HepG2 (cell line): ENCODE results near the gene DHX29.

ENCODE experiments used
- ADNP ChIP-seq: sonication (generic); formaldehyde crosslinking; IDR thresholded peaks from 2 replicates; pipeline ENCODE4 v1.4.0; 2020; ENCODE audit warnings: missing genetic modification reagents
- CREB1 ChIP-seq, 2 experiments: fragments of 450-650 bp in 1 of 2; IDR thresholded peaks; 2 replicates each; pipeline ENCODE4 v1.6.1; 2016 to 2017; ENCODE audit warnings: control low read depth in 1 of 2, mild to moderate bottlenecking in 1 of 2, missing compliant biosample characterization in 1 of 2, missing genetic modification characterization in 1 of 2
- CTCF ChIP-seq: sonication (generic); formaldehyde crosslinking; IDR thresholded peaks from 2 replicates; pipeline ENCODE4 v1.5.0; 2020; ENCODE audit warnings: mild to moderate bottlenecking, missing genetic modification reagents, moderate library complexity
- GPN1 ChIP-seq: sonication (generic); formaldehyde crosslinking; IDR thresholded peaks from 2 replicates; pipeline ENCODE4 v1.5.1; 2020; ENCODE audit warnings: missing genetic modification reagents, borderline replicate concordance
- HNF4A ChIP-seq: sonication (generic); formaldehyde crosslinking; IDR thresholded peaks from 2 replicates; pipeline ENCODE4 v1.4.0; 2020; ENCODE audit warnings: missing genetic modification reagents
- MEF2D ChIP-seq: sonication (generic); formaldehyde crosslinking; IDR thresholded peaks from 2 replicates; pipeline ENCODE4 v1.5.1; 2020; ENCODE audit warnings: mild to moderate bottlenecking, missing genetic modification reagents
- PLRG1 ChIP-seq: fragments of 450-650 bp; conservative IDR thresholded peaks from 2 replicates; pipeline ENCODE4 v1.6.1; 2016
- POLR2A ChIP-seq, 2 experiments: IDR thresholded peaks; 2 replicates each; pipeline ENCODE4 v1.6.1; 2011; ENCODE audit warnings: low read depth in 2 of 2, low read length in 2 of 2, mild to moderate bottlenecking in 1 of 2, moderate library complexity in 1 of 2; ENCODE audit not compliant: insufficient read depth in 1 of 2
- PRDM4 ChIP-seq: sonication (generic); formaldehyde crosslinking; IDR thresholded peaks from 2 replicates; pipeline ENCODE4 v1.9.0; 2021; ENCODE audit warnings: missing genetic modification reagents, borderline replicate concordance
- RELA ChIP-seq: sonication (generic); formaldehyde crosslinking; IDR thresholded peaks from 2 replicates; pipeline ENCODE4 v1.4.0; 2020; ENCODE audit warnings: missing genetic modification reagents
- TAF1 ChIP-seq: sonication (generic); formaldehyde crosslinking; IDR thresholded peaks from 2 replicates; pipeline ENCODE4 v1.4.0; 2020; ENCODE audit warnings: missing genetic modification reagents
- ZBTB14 ChIP-seq: sonication (generic); formaldehyde crosslinking; IDR thresholded peaks from 2 replicates; pipeline ENCODE4 v1.4.0; 2020; ENCODE audit warnings: missing genetic modification reagents
- ZNF639 ChIP-seq: conservative IDR thresholded peaks from 2 replicates; pipeline ENCODE4 v1.6.1; 2018; ENCODE audit warnings: missing genetic modification reagents

- TF ChIP-seq ZBTB14 (CRISPR knock-in tag): no peak
- TF ChIP-seq TAF1: no peak
- TF ChIP-seq ZNF639 (CRISPR knock-in tag): no peak
- TF ChIP-seq GPN1 (CRISPR knock-in tag): no peak
- no peak for TF ChIP-seq HNF4A
- no peak for TF ChIP-seq CREB1 (IDR thresholded peaks at IDR 0.05)
- no peak for TF ChIP-seq CREB1 (CRISPR knock-in tag; IDR thresholded peaks at IDR 0.05)
- no peak for TF ChIP-seq PLRG1
- TF ChIP-seq MEF2D: no peak
- no peak for TF ChIP-seq POLR2A (IDR thresholded peaks at IDR 0.05; ENCODE audit: insufficient read depth in 1 of 2, low read depth in 2 of 2, low read length in 2 of 2)
- TF ChIP-seq ADNP (CRISPR knock-in tag): no peak
- TF ChIP-seq CTCF: no peak
- no peak for TF ChIP-seq PRDM4 (CRISPR knock-in tag)
- TF ChIP-seq RELA (CRISPR knock-in tag): no peak
Observed at GRCh38 chr5:55278778-55279177, 28.7 kb downstream of the DHX29 start.
